Inferior parietal cortex (tissue), 1 donor: Measurements from ENCODE around the gene PTPN21.

Experiments used
- DNase-seq: peaks from one replicate; pipeline ENCODE4 v3.0.0-alpha.2; 2016; ENCODE audit errors: extremely low spot score

The PTPN21 gene

DNA sequence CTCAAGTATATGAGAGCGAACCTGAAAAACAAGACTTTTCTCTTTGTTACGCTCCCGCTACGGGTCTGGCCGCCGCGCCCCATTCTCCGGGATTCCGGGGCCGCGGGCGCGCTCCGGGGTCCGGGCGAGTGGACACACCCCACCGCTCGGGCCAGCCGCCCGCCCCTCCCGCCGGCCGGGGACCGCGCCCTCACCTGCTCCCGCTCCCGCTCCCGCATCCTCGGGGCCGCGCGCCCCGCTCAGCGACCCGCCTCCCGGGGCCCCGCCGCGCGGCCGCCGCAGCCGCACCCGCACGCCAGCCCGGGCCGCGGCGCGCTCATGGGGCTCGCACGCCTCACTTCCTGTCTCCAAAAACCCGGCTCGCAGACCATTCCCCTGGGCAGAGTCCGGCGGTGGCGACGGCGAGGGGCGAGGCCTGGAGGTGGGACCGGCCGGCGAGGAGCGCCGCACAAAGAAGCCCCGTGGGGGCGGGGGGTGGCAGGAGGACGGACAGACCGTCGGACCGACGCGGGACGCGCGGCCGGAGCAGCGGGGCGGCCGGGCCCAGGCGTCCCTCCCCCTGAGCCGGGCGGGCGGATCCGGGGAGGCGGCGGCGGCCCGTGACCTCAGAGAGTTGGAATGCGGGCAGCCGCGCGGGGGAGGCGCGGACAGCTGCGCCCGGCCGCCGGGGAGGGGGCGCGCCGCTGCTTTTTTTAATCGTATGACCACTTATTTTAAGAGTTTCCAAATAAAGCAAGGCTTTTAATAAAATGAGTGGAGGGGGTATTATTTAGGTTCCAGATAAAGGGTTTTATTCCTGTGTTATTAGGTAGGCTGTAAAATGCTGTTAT is at the start of gene PTPN21:
PTPN21 (minus strand) TSS at position 551 of the 830 bp plus-strand sequence. CDS start 4,590 bp downstream, outside the sequence.
- DNase-seq = peak; percentile 50

GRCh38 chr14:88604212-88604611 is 49.4 kb upstream of the PTPN21 start:
- DNase-seq = no peak

GRCh38 chr14:88599761-88600439 is 45.1 kb upstream of the PTPN21 start:
- DNase-seq = no peak

- DNase-seq = no peak
These were observed 44.5 kb upstream of the PTPN21 start for GRCh38 chr14:88599326-88599725.

DNA sequence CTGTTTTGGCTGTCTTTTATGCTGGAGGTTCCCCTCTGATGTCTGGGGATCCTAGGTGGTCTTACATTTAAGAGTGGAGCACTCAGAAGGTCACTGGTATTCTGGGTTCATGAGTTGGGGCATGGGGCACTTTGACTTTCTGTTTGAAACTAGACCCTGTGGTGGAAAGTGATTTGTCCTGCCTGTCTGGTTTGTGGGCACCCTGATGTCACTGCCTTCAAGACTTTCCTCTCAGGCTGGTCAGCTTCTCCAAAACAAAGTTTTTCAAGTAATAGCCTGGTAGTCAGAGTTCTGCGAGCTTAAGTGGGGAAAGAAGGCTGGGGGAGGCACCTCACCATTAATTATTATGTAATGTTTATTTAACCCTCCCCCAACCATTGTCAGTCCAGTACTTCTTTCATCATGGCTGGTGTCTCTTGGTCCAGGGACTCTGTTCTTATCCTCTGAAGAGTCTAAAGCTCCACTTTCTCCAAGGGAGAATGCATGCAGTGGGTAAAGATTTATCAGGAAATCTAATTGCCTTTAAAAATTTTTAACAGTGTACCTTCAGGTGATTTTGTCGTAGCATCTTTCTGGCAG is 43.4 kb upstream of the PTPN21 start:
- DNase-seq = no peak

GRCh38 chr14:88597601-88598000 is 42.8 kb upstream of the PTPN21 start:
- DNase-seq = no peak

DNA sequence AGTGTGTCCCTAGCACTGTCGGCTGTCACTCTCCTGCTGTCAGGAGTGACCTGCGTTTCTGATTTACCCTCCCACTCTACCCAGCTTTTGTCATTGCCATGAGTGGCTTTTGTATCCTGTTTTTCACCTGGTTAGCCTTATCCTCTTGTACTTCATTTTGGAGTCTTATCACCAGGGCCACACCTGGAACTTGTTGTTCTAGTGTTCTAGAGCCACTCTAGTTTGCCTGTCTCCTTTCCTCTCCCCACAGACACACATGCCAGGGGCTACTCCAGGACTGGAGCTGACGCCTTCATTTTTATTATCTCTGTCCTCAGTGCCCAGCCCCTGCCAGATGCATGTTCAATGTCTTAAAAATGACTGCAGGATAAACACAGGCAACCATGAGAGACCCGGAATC is 42.2 kb upstream of the PTPN21 start:
- DNase-seq = no peak

DNA sequence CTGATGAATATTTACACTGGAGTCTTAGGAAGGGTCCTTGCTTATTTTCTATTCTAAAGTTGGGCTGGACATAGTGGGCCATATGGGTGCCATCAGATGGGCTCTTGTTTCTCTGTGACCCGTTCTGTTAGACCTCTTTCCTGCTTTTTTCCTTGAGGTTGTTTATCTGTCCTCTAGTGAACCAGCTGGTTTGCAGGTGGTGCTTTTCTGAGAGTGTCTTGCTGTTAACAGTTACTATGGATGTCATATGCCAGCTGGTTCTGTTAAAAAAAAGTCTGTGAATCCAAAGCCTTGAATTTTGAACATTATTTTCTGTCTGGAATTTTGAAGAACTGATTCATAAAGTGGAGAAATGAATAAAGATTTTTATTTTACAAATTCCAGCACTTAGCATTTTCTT is 37.2 kb upstream of the PTPN21 start:
- DNase-seq = no peak

DNA sequence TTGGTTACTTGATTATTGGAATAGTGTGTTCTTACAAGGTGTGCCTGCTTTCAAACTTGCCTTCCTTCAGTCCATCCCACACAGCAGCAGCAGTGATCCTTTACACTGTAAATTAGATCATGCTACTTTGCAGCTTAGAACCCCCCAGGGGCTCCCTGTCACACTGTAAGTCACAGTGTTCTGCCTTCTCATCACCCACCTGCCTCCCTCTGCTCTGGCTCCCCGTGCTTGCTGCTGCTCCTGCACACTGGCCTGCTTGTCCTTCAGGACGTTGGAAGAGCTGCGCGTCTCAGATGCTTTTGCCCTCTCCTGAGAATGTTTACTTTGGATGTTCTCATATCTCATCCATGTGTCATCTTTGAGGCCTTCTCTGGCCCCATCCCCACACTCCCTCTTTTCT is 35.4 kb upstream of the PTPN21 start:
- no peak for DNase-seq

- DNase-seq = no peak
These were observed 33.3 kb upstream of the PTPN21 start for GRCh38 chr14:88588081-88588480.

- DNase-seq = no peak
These were observed 29.6 kb upstream of the PTPN21 start for GRCh38 chr14:88584451-88584850.

- no peak for DNase-seq
These were observed 21.4 kb upstream of the PTPN21 start for GRCh38 chr14:88576222-88576621.

- DNase-seq = no peak
These were observed 17.3 kb upstream of the PTPN21 start for GRCh38 chr14:88572117-88572516.

GRCh38 chr14:88568196-88568595 is 13.4 kb upstream of the PTPN21 start:
- no peak for DNase-seq

DNA sequence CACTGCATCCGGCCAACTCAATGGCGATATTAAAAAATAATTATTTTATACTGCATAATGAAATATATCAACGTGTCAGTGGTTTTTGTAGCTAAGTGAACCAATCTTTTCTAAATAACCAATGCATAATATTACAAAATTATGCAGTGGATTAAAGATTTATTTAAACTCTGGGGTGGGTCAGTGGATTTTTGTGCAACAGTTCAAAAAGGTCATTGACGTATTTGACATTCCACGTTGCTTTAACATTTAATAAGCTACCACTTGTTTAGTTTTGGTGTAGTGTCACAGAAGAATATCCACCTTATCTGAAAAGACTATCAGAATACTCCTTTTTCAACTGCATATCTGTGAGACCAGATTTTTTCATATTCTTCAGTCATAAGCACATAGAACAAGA is 10.6 kb upstream of the PTPN21 start:
- no peak for DNase-seq

DNA sequence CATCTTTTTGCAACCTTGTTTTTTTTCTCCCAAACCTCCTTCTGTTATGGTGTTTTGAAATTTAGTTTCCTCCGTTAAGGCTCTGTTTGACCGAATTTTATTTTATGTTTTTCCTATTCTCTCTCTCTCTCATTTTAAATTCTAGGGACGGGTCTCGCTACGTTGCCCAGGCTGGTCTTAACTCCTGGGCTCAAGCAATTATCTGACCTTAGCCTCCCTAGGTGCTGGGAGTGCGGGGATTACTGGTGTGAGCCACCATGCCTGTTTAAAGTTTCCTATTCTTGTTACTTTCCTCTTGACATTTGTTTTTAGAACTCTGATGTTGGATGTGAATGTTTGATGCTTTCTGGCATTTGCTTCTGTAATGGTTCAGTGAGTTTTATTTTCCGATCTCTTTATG is 9.0 kb upstream of the PTPN21 start:
- no peak for DNase-seq

GRCh38 chr14:88562831-88563686 is 8.3 kb upstream of the PTPN21 start, which contains the start of gene ZC3H14:
TSS of gene ZC3H14 (plus strand) at chr14:88563037. CDS start at chr14:88563134, 97 bp downstream.
- peak; percentile 90 for DNase-seq

DNA sequence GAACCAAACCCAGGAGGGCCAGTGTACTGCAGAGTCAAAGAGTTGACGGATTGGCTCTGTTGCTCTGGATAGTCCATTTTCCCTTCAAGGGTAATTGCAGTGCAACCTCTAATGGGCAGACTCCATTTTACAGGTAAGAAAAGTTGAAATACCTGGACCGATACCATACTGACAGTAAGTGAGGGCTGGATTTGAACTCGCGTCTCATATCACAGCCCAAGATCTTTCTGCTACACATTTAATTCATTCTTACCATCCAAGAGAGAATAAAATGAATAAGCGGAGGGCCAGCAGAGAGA is 7.7 kb upstream of the PTPN21 start:
- DNase-seq = no peak

DNA sequence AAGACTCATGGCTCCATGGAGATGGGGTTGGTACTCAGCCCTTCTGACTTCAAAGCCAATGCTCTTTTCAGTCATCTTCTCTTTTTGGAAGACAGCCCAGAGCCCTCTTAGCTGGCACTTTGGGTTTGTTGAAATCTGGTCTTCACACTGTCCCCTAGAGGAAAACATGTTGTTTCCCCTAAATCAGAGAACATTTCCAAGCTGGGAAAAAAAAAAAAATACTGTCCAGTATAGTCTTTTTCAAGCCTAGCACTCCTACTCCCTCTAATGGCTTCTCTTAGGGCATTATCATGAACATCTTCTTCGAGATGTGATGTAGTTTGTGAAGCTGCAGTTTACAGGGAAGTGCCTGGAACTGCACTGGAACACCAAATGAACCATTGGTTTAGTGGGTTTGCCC is 5.0 kb upstream of the PTPN21 start:
- DNase-seq = peak; percentile 48

GRCh38 chr14:88556581-88556980 is 1.8 kb upstream of the PTPN21 start:
- DNase-seq = no peak

DNA sequence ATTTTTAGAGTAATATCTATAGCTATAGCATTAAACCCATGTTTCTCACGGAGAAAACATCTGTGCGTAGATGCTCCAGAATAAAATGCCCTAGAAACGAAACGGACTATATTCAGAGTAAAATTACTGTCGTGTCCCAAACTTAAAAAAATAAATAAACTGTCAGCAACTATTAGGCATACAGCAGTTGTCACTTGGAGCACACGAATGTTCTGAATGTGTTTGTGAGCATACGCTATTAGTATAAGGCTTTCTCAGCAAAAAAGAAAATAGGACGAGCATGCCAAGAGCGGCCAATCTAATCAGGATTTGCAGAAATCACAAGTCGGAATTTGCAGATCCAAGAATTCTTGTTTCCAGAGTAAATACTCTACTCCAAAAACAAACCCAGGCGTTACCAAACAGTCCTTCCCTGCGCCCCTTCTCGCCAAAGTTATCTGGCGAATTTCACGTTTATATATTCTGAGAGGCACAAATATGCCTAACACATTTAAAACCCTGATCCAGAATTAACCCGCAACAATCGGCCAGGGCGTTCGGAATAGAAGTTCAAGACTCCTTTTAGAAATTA is 836 bp downstream of the PTPN21 start:
- DNase-seq = peak; percentile 57

GRCh38 chr14:88552876-88553275 is 1.9 kb downstream of the PTPN21 start:
- no peak for DNase-seq
